Activated gamma-delta T cell treated with Interleukin-2 at 50 U/mL for 16 hours (primary cell): ENCODE results near the gene EPS8L3.
"Not testable (repeated sequence)": the region's sequence is repeated elsewhere in the genome, so short reads cannot be mapped to it uniquely, and the experiment has no call there.

Experiments
- DNase-seq: peaks from one replicate; pipeline ENCODE4 v3.0.0-alpha.2; 2020

The EPS8L3 gene

GRCh38 chr1:109732390-109732881 is 31.3 kb downstream of the EPS8L3 start:
- DNase-seq, result no peak

- DNase-seq, result no peak
These were observed 33.1 kb downstream of the EPS8L3 start for GRCh38 chr1:109730666-109731065.

GRCh38 chr1:109728870-109729269 is 34.9 kb downstream of the EPS8L3 start:
- DNase-seq, result no peak

GRCh38 chr1:109726728-109727373 is 36.9 kb downstream of the EPS8L3 start:
- no peak for DNase-seq

GRCh38 chr1:109726007-109726406 is 37.7 kb downstream of the EPS8L3 start:
- no peak for DNase-seq

- DNase-seq, result no peak
These were observed 38.2 kb downstream of the EPS8L3 start for GRCh38 chr1:109725510-109725909.

GRCh38 chr1:109724933-109725332 is 38.8 kb downstream of the EPS8L3 start:
- DNase-seq, result no peak

GRCh38 chr1:109722908-109723691 is 40.6 kb downstream of the EPS8L3 start:
- no peak for DNase-seq

- DNase-seq, result no peak
These were observed 41.8 kb downstream of the EPS8L3 start for GRCh38 chr1:109721971-109722370.

- DNase-seq, result no peak
These were observed 42.7 kb downstream of the EPS8L3 start for GRCh38 chr1:109721042-109721441.

- DNase-seq, result no peak
These were observed 44.3 kb downstream of the EPS8L3 start for GRCh38 chr1:109719337-109719837.

GRCh38 chr1:109718495-109718894 is 45.2 kb downstream of the EPS8L3 start:
- no peak for DNase-seq

- no peak for DNase-seq
These were observed 46.0 kb downstream of the EPS8L3 start for GRCh38 chr1:109717729-109718128.

- DNase-seq, result no peak
These were observed 47.1 kb downstream of the EPS8L3 start for GRCh38 chr1:109716570-109717090.

GRCh38 chr1:109716121-109716520 is 47.6 kb downstream of the EPS8L3 start:
- DNase-seq, result no peak

- DNase-seq, result no peak
These were observed 48.9 kb downstream of the EPS8L3 start for GRCh38 chr1:109714661-109715372.

- no peak for DNase-seq
These were observed 50.1 kb downstream of the EPS8L3 start for GRCh38 chr1:109713636-109714035.

GRCh38 chr1:109712321-109712864 is 51.3 kb downstream of the EPS8L3 start:
- DNase-seq, result no peak

GRCh38 chr1:109711593-109712320 is 52.0 kb downstream of the EPS8L3 start, which contains the start of gene GSTM5:
Gene GSTM5 (plus strand): TSS chr1:109712251. CDS start chr1:109712313, 62 bp downstream.
- not testable (repeated sequence) for DNase-seq

GRCh38 chr1:109709822-109710221 is 53.9 kb downstream of the EPS8L3 start:
- DNase-seq, result not testable (repeated sequence)

GRCh38 chr1:109708949-109709348 is 54.8 kb downstream of the EPS8L3 start:
- DNase-seq, result not testable (repeated sequence)

GRCh38 chr1:109705411-109705810 is 58.3 kb downstream of the EPS8L3 start:
- DNase-seq, result no peak
